Natural killer cell treated with Interleukin-12 subunit alpha and Interleukin-12 subunit beta and Interleukin-15 and Interleukin-18, amount 100 ng/mL, for 72 hours (primary cell): Measurements from ENCODE around the gene CD101. TPM values are rescaled to one million over a fixed set of nuclear protein-coding genes. Genes with fewer than 3 reads are reported as not detected.

ENCODE experiments used
- ATAC-seq, 2 donors: fragments of 150-1000 bp; cut with Tn5 transposase in 1 of 2; sonication (Bioruptor Pico), chemical (Tn5 transposase) in 1 of 2; 2 replicates each; pipeline ENCODE4 v1.10.0; 2021
- DNase-seq: peaks from one replicate; pipeline ENCODE4 v3.0.0; 2022; ENCODE audit warnings: low spot score
- H3K27ac Mint-ChIP-seq, 2 donors: 1 replicate in 1 of 2; 2 replicates in 1 of 2; pipeline ENCODE4 v1.8.0; 2022; ENCODE audit warnings: mixed read lengths in 2 of 2, mild to moderate bottlenecking in 1 of 2, moderate library complexity in 1 of 2
- H3K27me3 Mint-ChIP-seq, 2 donors: 1 replicate in 1 of 2; 2 replicates in 1 of 2; pipeline ENCODE4 v1.8.0; 2022; ENCODE audit warnings: mixed read lengths in 2 of 2
- H3K36me3 Mint-ChIP-seq: one replicate; pipeline ENCODE4 v1.8.0; 2022; ENCODE audit warnings: mixed read lengths
- H3K4me1 Mint-ChIP-seq, 2 donors: 1 replicate in 1 of 2; 2 replicates in 1 of 2; pipeline ENCODE4 v1.8.0; 2022; ENCODE audit warnings: low read depth in 2 of 2, mixed read lengths in 2 of 2, mild to moderate bottlenecking in 1 of 2
- H3K4me3 Mint-ChIP-seq: one replicate; pipeline ENCODE4 v1.8.0; 2022; ENCODE audit warnings: mixed read lengths
- H3K9me3 Mint-ChIP-seq: 2 replicates; pipeline ENCODE4 v1.8.0; 2022; ENCODE audit warnings: mixed read lengths
- total RNA-seq, 2 donors: library from RNA; stranded (reverse); gene quantifications; one replicate each; pipeline ENCODE4 v1.2.3, GENCODE V29; 2022

The CD101 gene
- total RNA-seq, 2 donors from 2014 or later = 1.4 to 2.3 TPM

DNA sequence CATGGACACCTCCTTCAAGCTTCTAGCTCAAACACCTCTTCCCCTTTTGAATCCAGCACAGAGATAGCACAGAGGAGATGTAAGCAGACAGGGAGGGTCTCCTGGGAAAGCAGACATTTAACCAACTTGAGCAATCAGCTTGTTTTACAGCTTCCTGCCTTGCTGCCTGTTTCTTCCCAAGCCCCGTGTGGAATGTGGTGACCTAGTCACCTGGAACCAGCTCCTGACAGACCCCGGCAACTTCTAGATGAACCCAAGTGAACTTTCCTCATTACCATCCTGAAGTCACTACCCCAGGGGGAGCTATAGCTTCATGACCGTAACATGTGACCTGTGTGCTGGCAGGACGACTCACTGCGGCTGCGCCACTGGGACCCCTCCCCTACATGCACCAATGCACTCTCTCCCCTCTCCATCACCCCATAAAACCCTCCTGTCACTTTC, 34.5 kb downstream of the CD101 start:
- DNase-seq = no peak
- ATAC-seq = no peak

DNA sequence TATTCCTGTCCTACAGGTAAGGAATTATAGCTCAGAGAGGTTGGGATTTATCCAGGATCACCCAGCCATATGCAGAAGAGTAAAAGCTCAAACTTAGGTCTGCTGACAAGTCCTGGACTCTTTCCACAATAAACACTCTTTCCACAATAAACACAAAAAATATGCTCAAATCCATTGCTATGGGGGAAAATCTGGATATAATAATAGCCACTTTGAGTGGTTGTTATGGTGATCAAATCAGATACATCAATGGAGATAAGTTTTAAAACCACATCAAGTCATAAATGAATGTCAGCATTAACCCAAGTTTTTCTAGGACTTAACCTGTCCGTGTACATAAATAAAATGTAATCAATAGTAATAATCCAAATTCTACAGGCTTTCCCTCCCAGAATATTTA, 36.2 kb downstream of the CD101 start:
- Mint-ChIP-seq H3K4me3 (no peak overlapping the region), H3K36me3 (no peaks in the 10 kb centered on the region), H3K4me1 (no peaks in the 10 kb centered on the region)

More for the DNA sequence above, 34.5 kb downstream of the CD101 start:
- Mint-ChIP-seq H3K27me3 (no peaks in the 10 kb centered on the region), H3K27ac (no peak overlapping the region), H3K4me3 (no peak overlapping the region), H3K4me1 (no peaks in the 10 kb centered on the region), H3K36me3 (no peaks in the 10 kb centered on the region), H3K9me3 (no peaks in the 10 kb centered on the region)

DNA sequence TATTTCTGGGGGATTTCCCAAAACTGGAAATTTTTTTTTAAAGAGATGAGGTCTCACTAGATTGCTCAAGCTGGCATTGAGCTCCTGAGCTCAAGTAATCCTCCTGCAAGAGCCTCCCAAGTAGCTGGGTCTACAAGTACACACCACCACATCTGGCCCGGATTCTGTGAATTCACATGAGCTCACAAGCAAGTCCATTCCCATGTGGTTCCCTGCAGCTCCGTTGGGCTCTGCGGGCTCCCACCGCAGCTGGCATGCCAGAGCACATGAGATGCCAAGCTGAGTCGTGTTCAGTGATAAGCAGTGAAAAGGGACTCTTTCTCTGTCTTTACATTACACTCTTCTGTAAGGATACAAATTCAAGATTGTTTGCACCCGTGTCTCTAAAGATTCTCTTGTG, 36.7 kb downstream of the CD101 start:
- no peak for ATAC-seq
- Mint-ChIP-seq H3K27me3 (no peaks in the 10 kb centered on the region), H3K27ac (no peak overlapping the region), H3K4me3 (no peak overlapping the region), H3K9me3 (no peaks in the 10 kb centered on the region), H3K4me1 (no peaks in the 10 kb centered on the region), H3K36me3 (no peaks in the 10 kb centered on the region)
- no peak for DNase-seq

More for the DNA sequence above, 36.2 kb downstream of the CD101 start:
- ATAC-seq (no peak), DNase-seq (no peak)
- Mint-ChIP-seq H3K9me3 (no peaks in the 10 kb centered on the region), H3K27ac (no peak overlapping the region), H3K27me3 (no peaks in the 10 kb centered on the region)

DNA sequence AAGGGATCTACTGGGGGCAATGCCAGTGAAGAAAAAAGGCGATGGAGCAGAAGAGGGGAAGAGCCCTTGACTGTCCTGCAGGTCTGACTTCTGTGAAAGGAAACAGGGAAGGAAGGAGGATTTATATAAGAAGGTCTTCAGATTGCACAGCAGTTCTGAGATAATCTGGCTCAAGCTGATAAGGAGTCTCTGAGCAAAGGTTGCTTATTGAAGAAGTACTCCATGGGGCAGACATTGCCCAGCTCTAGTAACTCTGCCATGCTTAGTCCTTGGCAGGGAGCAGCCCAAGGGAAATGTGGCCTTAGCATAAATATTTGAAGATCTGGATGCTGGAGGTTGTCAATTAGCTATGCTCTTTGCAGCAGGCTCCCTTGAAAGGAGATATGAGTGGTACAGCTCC, 42.7 kb downstream of the CD101 start:
- no peaks in the 10 kb centered on the region for H3K36me3 Mint-ChIP-seq
- peaks cover 7 to 9% of the 10 kb centered on the region in 2 donors for H3K4me1 Mint-ChIP-seq
- H3K9me3 Mint-ChIP-seq = no peaks in the 10 kb centered on the region
- H3K4me3 Mint-ChIP-seq = no peak overlapping the region
- no peaks in the 10 kb centered on the region for H3K27me3 Mint-ChIP-seq
- no peak overlapping the region for H3K27ac Mint-ChIP-seq
- no peak for DNase-seq
- ATAC-seq = no peak

DNA sequence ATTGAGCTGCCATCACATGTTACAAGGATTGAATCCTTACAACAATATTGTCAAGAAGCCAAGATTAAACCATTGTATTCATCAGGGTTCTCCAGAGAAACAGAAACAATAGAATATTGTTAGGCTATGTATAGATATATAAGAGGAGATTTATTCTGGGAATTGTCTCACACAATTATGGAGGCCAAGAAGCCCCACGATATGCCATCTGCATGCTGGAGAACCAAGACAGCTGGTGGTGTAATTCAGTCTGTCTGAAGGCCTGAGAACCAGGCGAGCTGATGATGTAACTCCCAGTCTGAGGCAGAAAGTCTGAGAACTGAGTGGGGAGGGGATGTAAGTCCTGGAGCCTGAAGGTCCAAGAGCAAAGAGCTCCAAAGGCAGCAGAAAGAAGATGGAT, 44.1 kb downstream of the CD101 start:
- no peaks in the 10 kb centered on the region for H3K27me3 Mint-ChIP-seq

DNA sequence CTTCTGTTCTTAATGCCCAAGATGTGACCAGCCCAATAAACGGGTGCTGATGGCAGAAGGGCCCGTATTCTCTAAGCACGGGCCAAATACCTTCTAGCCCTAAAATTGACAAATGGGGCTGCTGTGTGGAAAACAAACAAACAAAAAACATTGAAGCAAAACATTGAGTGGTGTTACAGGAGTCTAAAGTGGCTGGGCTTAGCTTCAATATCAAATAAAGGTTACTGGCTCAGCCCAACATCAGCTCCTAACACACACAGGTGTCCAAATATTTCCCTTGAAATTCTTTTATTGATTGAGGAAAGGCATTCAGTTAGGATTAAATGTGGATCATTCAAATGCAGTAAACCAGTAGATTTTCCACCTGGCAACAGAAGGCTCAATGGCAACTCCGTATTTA, 45.2 kb downstream of the CD101 start:
- H3K4me3 Mint-ChIP-seq = no peak overlapping the region
- H3K9me3 Mint-ChIP-seq = no peaks in the 10 kb centered on the region
- peaks cover 15 to 19% of the 10 kb centered on the region in 2 donors for H3K4me1 Mint-ChIP-seq
- H3K27ac Mint-ChIP-seq = no peak overlapping the region
- no peaks in the 10 kb centered on the region for H3K36me3 Mint-ChIP-seq
- no peak for ATAC-seq
- H3K27me3 Mint-ChIP-seq = no peaks in the 10 kb centered on the region
- DNase-seq = no peak

More for the DNA sequence above, 44.1 kb downstream of the CD101 start:
- Mint-ChIP-seq H3K4me1 (peaks cover 8 to 10% of the 10 kb centered on the region in 2 donors), H3K36me3 (no peaks in the 10 kb centered on the region), H3K9me3 (no peaks in the 10 kb centered on the region), H3K4me3 (no peak overlapping the region), H3K27ac (peak overlapping the region in 1 of 2 donors; percentile 32)
- DNase-seq (no peak), ATAC-seq (no peak)

DNA sequence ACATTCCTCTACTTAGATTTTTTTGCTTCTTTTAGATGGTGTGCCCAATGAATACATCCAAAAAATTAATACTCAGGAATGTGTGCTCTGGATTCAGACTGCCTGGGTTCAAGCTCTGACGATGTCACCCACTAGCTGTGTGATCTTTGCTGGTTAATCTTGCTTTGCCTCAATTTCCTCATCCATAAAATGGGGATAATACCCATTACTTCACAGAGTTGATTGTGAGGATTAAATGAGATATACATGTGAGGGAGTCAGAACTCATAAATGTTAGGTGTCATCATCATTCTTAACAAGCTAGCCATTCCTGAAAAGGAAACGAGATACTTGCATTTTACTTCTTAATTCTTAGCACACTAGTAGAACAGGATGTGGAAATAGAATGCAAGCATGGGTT, 45.7 kb downstream of the CD101 start:
- H3K9me3 Mint-ChIP-seq = no peaks in the 10 kb centered on the region
- DNase-seq (no peak), ATAC-seq (no peak)
- no peaks in the 10 kb centered on the region for H3K27me3 Mint-ChIP-seq
- no peaks in the 10 kb centered on the region for H3K36me3 Mint-ChIP-seq
- no peak overlapping the region for H3K4me3 Mint-ChIP-seq
- H3K4me1 Mint-ChIP-seq = peaks cover 20 to 24% of the 10 kb centered on the region in 2 donors
- no peak overlapping the region for H3K27ac Mint-ChIP-seq

DNA sequence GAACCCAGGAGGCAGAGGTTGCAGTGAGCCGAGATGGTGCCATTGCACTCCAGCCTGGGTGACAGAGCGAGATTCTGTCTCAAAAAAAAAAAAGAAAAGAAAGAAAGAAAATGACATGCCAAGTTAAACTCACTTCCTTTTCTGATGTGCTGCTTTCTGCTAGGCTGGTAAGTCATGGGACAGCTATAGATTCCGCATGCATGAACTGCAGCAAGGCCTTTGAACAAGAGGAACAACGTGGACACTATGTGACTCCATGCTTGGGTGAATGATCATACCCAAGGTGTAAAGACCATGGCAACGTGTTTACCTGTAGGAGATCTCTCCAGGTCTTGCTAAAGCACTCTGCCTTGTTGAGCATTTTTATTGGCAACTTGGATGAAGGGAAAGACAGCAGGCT, 48.3 kb downstream of the CD101 start:
- Mint-ChIP-seq H3K36me3 (no peaks in the 10 kb centered on the region), H3K9me3 (no peaks in the 10 kb centered on the region), H3K27ac (peak overlapping the region in 1 of 2 donors; percentile 4), H3K4me3 (no peak overlapping the region), H3K27me3 (no peaks in the 10 kb centered on the region), H3K4me1 (peaks cover 23 to 28% of the 10 kb centered on the region in 2 donors)
- ATAC-seq (no peak), DNase-seq (no peak)

DNA sequence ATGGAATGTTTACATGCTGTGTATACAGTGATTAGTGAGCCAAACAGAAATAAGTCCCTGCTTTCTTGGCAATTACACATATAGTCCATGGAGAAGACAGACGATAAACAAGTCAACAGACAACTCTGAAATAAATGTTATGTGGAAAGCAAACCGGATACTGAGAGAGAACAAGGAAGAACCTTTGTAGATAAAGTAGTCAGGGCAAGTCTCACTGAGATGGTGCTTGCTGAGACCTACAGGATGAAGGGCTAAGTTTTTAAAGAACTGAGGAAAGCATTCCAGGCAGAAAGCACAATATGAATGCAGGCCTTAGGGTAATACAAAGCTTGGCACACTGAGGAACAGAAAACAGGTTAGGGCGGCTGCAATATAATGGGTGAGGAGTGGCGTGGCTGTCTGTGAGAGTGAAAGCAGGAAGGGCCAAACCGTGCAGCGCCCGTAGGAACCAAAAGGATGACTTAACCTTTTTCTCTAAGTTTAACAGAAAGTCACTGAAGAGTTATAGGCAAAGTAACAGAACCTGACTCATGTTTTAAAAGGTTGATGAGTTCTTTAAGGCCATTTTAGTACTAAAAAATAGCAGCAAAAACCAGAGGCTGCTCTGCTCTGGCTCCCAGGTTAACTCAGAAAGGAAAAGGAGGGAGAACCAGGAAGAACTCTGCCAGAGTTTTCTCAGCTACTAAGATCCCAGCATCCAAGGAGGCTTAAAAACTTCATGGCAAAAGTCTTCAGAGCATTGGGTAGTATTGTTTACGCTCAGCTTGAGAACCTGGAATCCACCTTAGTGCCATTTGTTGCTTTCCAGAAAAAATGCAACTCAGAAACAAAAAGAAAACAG, 49.9 kb downstream of the CD101 start:
- Mint-ChIP-seq H3K36me3 (no peaks in the 10 kb centered on the region), H3K27me3 (no peaks in the 10 kb centered on the region), H3K4me1 (peaks cover 23 to 28% of the 10 kb centered on the region in 2 donors), H3K9me3 (no peaks in the 10 kb centered on the region), H3K27ac (peak overlapping the region; percentile 74 to 82), H3K4me3 (peak overlapping the region; percentile 72)
- DNase-seq (no peak), ATAC-seq (peak; percentile 70 to 74)

DNA sequence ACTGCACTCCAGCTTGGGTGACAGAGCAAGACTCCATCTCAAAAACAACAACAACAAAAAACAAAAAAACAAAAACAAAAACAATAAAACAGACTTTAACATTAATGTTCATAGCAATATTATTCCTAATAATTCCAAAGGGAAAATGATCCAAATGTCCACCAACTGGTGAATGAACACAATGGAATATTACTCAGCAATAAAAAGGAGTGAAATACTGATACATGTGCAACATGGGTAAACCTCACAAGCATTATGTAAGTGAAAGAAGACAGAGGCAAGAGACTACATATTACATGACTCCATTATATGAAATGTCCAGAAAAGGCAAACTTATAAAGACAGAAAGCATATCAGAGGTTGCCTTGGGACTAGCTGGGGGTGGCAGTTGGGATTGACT, 52.5 kb downstream of the CD101 start:
- H3K36me3 Mint-ChIP-seq = no peaks in the 10 kb centered on the region
- no peak overlapping the region for H3K27ac Mint-ChIP-seq
- H3K27me3 Mint-ChIP-seq = no peaks in the 10 kb centered on the region
- peaks cover 21 to 30% of the 10 kb centered on the region in 2 donors for H3K4me1 Mint-ChIP-seq
- no peak for ATAC-seq
- no peak overlapping the region for H3K4me3 Mint-ChIP-seq
- no peaks in the 10 kb centered on the region for H3K9me3 Mint-ChIP-seq
- DNase-seq = no peak

DNA sequence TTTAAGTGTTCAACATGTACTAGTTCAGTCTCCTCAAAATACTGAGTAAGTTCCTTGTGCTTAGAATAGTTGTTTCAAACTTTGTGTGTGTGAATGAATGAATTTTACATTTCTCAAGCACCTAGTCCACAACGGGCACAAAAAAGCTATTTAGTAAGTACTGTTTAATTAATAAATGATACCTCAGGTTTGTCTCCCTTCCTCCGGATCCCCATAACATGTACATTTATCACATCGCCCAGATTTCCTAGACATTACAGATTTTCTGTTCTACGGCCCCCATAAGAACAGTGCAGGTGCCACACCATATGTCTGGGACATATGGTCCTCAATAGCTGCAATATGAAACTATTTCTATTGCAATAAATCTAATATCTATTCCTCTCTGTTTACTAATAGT, 57.2 kb downstream of the CD101 start:
- H3K4me1 Mint-ChIP-seq = peaks cover 25 to 37% of the 10 kb centered on the region in 2 donors
- peaks cover 4% of the 10 kb centered on the region for H3K36me3 Mint-ChIP-seq
- H3K27me3 Mint-ChIP-seq = no peaks in the 10 kb centered on the region
- DNase-seq (no peak), ATAC-seq (no peak)
- no peak overlapping the region for H3K4me3 Mint-ChIP-seq
- no peak overlapping the region for H3K27ac Mint-ChIP-seq
- H3K9me3 Mint-ChIP-seq = no peaks in the 10 kb centered on the region

DNA sequence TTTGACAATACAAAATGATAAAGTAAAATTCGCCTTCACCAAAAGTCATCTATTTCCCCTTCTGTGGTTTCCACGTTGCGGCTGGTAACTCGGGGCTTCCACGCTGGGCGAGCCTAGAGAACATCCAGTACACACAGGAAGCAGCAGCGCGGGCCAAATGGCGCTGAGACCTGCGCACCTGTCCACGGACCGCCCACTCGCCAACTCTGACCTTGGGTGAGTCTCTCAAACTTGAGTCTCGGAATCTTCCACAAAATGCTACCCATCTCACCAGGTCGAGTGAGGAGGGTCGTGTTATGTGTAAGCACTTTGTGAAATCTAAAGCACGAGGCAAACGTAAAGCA, 57.7 kb downstream of the CD101 start:
- Mint-ChIP-seq H3K27me3 (no peaks in the 10 kb centered on the region), H3K36me3 (peaks cover 4% of the 10 kb centered on the region), H3K4me1 (peaks cover 25 to 37% of the 10 kb centered on the region in 2 donors), H3K27ac (no peak overlapping the region), H3K9me3 (no peaks in the 10 kb centered on the region), H3K4me3 (no peak overlapping the region)
- ATAC-seq = peak; percentile 49 to 67
- peak; percentile 83 for DNase-seq

DNA sequence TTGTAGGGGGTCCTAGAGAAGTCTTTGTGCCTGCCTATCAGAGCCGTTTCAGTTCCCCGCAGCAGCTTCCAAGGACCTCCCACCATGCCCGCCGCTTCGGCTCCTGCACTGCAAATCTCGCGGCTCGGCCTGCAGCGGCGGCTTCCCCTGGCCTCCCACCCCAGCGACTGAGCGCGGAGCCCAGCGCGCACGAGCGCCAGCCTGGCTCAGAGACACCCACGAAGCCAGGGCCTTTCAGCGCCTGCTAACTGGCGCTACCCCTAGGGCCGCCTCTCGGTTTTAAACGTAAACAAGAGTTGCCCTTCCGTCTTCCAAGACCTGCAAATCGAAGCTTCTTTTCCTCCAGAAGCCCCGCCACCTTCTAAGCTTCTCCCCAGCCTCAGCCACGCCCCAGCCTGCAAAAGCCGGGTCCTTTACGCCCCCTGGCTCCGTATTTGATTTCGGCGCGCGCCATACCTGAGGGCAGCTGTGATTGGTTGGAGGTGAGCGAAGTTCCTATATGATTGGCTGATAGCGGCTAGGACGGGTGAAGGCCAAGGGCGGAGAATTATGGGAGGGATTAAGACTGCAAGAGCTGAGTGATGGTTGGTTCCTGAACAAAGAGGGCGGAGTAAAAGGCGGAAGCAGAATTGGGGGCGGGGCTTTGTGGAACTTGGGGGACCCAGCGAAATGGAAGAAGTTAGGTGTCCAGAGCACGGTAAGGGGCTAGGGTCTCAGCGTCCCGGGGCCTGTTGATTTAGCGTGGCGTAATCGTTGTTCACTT, 58.3 kb downstream of the CD101 start, which contains the start of gene TTF2:
TSS of gene TTF2 (plus strand) at position 649 of the 763 bp plus-strand sequence. CDS start at position 670, 21 bp downstream.
- H3K27ac Mint-ChIP-seq = no peak within 1 kb of the TSS
- H3K4me3 Mint-ChIP-seq = no peak within 1 kb of the TSS
- no peaks in the 10 kb centered on the region for H3K27me3 Mint-ChIP-seq
- DNase-seq (peak; percentile 95), ATAC-seq (peak; percentile 98)
- H3K4me1 Mint-ChIP-seq = peaks cover 25 to 37% of the 10 kb centered on the region in 2 donors
- no peaks in the 10 kb centered on the region for H3K9me3 Mint-ChIP-seq
- H3K36me3 Mint-ChIP-seq = peaks cover 4% of the 10 kb centered on the region
